IPS-15b (cell line): ENCODE results near the gene CAT.
"Not testable (repeated sequence)": the region's sequence is repeated elsewhere in the genome, so short reads cannot be mapped to it uniquely, and the experiment has no call there.

Source experiments
- H3K27me3 ChIP-seq: one replicate; pipeline ENCODE4 v1.6.1; 2013; ENCODE audit warnings: low read length; ENCODE audit not compliant: control insufficient read depth, insufficient read depth
- H3K36me3 ChIP-seq: one replicate; pipeline ENCODE4 v1.6.1; 2013; ENCODE audit warnings: low read length; ENCODE audit not compliant: control insufficient read depth, insufficient read depth
- H3K4me1 ChIP-seq: one replicate; pipeline ENCODE4 v1.6.1; 2013; ENCODE audit warnings: mild to moderate bottlenecking, low read length; ENCODE audit not compliant: control insufficient read depth, insufficient read depth
- H3K4me3 ChIP-seq: one replicate; pipeline ENCODE4 v1.5.1; 2013; ENCODE audit warnings: low read depth, low read length
- H3K9ac ChIP-seq: one replicate; pipeline ENCODE4 v1.6.1; 2013; ENCODE audit warnings: low read depth, mild to moderate bottlenecking, low read length
- H3K9me3 ChIP-seq: one replicate; pipeline ENCODE4 v1.6.1; 2013; ENCODE audit warnings: mild to moderate bottlenecking, low read length; ENCODE audit not compliant: control insufficient read depth, insufficient read depth

Gene CAT

DNA sequence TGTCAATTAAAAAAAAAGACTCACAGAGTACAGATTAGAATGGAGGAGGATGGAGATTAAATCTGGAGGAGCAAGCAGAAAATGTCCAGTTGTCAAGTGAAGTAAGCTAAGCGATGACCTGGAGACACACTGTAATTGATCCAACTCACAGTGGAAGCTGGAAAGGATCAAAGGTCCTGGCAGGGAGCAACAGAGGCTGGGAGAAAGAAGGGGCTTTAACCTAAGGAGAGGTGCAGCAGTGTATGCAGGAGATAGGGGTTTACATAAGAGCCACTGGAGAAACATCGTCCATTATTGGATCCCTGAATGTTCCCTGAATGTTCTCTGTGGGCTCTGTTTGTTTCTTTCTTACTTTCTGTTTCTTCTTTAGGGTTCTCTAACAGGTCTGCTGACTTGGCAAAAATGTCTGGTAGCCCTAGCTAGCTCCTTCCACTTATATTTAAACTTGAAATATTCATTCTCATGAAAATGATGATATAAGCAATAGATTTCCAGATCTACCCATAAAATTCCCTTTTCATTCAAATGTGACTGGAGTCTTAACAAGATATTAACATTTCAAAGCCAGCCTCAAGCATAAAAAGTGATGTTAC, 30.1 kb upstream of the CAT start:
- Histone ChIP-seq H3K4me3 (no peak overlapping the region), H3K4me1 (no peaks in the 10 kb centered on the region), H3K9ac (no peak overlapping the region), H3K27me3 (no peaks in the 10 kb centered on the region), H3K36me3 (no peaks in the 10 kb centered on the region), H3K9me3 (peaks cover 2% of the 10 kb centered on the region)

DNA sequence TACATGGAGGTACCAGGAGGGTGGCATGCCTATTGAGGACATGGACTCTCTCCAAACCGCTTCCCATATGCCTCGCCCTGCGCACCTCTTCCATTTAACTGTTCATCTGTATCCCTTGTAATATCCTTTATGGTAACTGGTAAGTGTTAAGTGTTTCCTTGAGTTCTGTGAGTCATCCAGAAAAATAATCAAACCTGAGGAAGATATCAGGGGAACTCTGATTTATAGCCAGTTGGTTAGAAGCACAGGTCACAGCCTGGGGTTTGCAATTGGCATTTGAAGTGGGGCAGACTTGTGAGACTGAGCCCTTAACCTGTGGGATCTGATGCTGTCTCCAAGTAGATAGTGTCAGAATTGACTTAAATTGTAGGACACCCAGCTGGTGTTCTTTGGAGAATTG, 27.6 kb upstream of the CAT start:
- Histone ChIP-seq H3K9me3 (peaks cover 2% of the 10 kb centered on the region), H3K36me3 (no peaks in the 10 kb centered on the region), H3K9ac (no peak overlapping the region), H3K4me1 (no peaks in the 10 kb centered on the region), H3K27me3 (no peaks in the 10 kb centered on the region), H3K4me3 (no peak overlapping the region)

DNA sequence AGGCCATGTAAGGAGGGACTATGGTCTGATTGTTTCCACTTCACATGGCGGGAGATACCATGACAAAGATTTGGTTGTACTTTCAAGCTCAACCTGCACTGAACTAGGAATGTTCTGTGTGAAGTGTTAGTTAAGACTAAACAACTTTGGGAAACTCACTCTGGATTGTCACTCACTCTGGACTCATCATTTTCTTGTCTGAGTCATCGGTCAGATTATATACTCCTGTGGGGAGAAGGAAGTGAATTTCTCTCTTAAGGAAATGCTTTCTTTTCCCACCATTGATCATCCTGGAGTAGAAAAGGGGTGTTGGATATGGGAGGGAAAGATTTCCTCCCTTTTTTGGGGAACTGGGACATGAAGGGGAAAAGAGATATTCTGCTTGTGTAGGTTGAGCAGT, 26.9 kb upstream of the CAT start:
- H3K27me3 ChIP-seq: no peaks in the 10 kb centered on the region
- H3K4me3 ChIP-seq: no peak overlapping the region
- H3K9me3 ChIP-seq: peaks cover 2% of the 10 kb centered on the region
- H3K4me1 ChIP-seq: no peaks in the 10 kb centered on the region
- no peaks in the 10 kb centered on the region for H3K36me3 ChIP-seq
- H3K9ac ChIP-seq: no peak overlapping the region

DNA sequence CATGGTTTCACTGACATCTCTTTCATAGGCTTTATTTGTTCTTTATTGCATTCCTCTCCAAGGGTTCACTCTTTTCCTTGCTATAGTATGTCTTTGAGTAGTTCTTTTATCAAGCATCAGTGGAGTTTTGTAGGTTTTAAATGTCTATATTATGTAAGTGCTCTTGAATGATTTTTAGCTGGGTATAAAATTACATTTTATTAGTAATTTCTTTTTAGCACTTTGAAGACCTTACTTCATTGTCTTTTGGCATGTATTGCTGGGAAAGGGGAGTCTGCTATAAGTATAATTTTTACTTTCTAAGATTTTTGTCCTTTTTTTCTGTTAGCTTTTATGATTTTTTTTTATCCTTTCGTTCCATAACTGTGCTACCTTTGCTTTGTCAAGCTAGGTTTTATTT, 25.5 kb upstream of the CAT start:
- no peaks in the 10 kb centered on the region for H3K27me3 ChIP-seq
- no peaks in the 10 kb centered on the region for H3K36me3 ChIP-seq
- no peak overlapping the region for H3K4me3 ChIP-seq
- no peak overlapping the region for H3K9ac ChIP-seq
- no peaks in the 10 kb centered on the region for H3K4me1 ChIP-seq
- peaks cover 2% of the 10 kb centered on the region for H3K9me3 ChIP-seq

DNA sequence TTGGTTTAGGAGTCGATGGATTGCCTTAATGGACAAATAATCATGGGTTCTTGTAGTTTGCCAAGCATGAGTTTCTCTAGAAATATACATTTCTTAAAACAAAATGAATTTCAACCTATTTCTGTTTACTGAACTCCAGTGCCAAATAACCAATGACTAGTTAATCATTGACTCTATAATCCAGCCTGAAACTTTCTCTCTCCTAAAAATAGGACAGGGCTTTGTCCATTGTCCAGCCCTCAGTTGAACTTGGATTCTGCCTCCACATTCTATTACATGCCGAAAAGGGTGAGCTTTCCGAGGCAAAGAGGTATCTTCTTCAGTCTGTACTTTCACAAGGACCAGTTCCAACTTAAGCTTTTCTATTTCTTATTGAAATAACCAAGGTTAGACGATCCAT, 23.2 kb upstream of the CAT start:
- H3K27me3 ChIP-seq: no peaks in the 10 kb centered on the region
- no peak overlapping the region for H3K9ac ChIP-seq
- H3K4me3 ChIP-seq: no peak overlapping the region
- peaks cover 2% of the 10 kb centered on the region for H3K9me3 ChIP-seq
- no peaks in the 10 kb centered on the region for H3K4me1 ChIP-seq
- no peaks in the 10 kb centered on the region for H3K36me3 ChIP-seq

DNA sequence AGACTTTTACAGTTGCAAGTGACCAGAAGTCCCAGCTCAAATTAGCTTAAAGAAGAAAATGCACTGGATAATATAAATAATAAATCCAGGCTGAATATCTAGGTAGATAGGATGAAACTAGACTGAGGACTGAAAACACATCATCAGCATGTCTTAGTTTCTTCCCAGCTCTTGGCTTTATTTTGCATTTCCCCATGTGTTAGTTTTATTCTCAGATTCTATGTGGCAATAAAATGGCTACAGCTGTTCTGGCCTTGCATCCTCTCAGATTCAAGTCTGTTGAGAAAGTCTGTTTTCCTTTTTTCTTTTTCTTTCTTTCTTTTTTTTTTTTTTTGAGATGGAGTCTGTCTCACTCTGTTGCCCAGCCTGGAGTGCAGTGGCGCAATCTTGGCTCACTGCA, 22.6 kb upstream of the CAT start:
- no peaks in the 10 kb centered on the region for H3K4me1 ChIP-seq
- no peak overlapping the region for H3K4me3 ChIP-seq
- H3K27me3 ChIP-seq: no peaks in the 10 kb centered on the region
- peaks cover 2% of the 10 kb centered on the region for H3K9me3 ChIP-seq
- no peaks in the 10 kb centered on the region for H3K36me3 ChIP-seq
- H3K9ac ChIP-seq: no peak overlapping the region

- H3K9me3 ChIP-seq: peaks cover 2% of the 10 kb centered on the region
- H3K9ac ChIP-seq: no peak overlapping the region
- no peaks in the 10 kb centered on the region for H3K4me1 ChIP-seq
- H3K36me3 ChIP-seq: no peaks in the 10 kb centered on the region
- no peaks in the 10 kb centered on the region for H3K27me3 ChIP-seq
- no peak overlapping the region for H3K4me3 ChIP-seq
Observed at GRCh38 chr11:34416766-34417165, 22.0 kb upstream of the CAT start.

- no peaks in the 10 kb centered on the region for H3K4me1 ChIP-seq
- H3K4me3 ChIP-seq: no peak overlapping the region
- H3K9me3 ChIP-seq: peaks cover 2% of the 10 kb centered on the region
- no peak overlapping the region for H3K9ac ChIP-seq
- H3K27me3 ChIP-seq: no peaks in the 10 kb centered on the region
- no peaks in the 10 kb centered on the region for H3K36me3 ChIP-seq
Observed at GRCh38 chr11:34417202-34417601, 21.5 kb upstream of the CAT start.

DNA sequence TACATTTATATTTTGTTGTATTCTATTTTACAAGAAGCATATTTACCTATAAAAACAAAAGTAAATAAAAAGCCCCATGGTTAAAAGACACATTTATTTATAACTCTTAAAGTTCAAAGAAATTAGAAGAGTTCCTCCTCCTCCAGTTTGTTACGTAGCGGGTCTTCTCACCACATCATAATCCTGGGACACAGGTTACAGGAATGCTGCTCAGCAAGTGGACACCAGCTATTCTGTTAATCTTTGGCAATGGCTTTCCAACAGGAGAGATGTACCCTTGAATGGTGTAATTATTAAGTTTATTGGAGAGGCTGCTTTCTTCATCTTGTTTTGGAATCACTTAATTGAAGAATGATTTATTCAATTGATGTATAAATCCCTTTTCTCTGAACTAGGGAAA, 19.6 kb upstream of the CAT start:
- H3K27me3 ChIP-seq: no peaks in the 10 kb centered on the region
- H3K9ac ChIP-seq: no peak overlapping the region
- H3K4me3 ChIP-seq: no peak overlapping the region
- no peaks in the 10 kb centered on the region for H3K9me3 ChIP-seq
- H3K4me1 ChIP-seq: no peaks in the 10 kb centered on the region
- no peaks in the 10 kb centered on the region for H3K36me3 ChIP-seq

DNA sequence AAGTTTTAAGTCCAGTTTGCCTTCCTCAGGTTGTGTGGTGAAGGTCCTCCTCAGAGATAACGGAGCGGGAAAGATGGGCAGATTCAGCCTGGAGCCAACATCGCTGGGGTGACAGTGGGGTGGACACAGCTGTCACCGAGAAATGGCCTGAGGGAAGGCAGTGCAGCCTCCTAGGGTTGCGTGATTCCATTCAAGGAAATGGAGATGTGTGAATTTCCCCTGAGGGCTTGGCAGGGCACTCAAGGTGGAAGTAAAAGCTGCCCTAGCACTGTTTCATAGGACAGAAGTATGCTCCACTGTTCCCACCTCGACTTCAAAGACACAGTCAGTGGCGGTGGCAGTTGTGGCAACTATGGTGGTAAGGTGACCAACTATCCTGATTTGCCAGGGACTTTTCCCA, 15.4 kb upstream of the CAT start:
- Histone ChIP-seq H3K36me3 (no peaks in the 10 kb centered on the region), H3K9me3 (no peaks in the 10 kb centered on the region), H3K27me3 (no peaks in the 10 kb centered on the region), H3K9ac (no peak overlapping the region), H3K4me3 (no peak overlapping the region), H3K4me1 (no peaks in the 10 kb centered on the region)

DNA sequence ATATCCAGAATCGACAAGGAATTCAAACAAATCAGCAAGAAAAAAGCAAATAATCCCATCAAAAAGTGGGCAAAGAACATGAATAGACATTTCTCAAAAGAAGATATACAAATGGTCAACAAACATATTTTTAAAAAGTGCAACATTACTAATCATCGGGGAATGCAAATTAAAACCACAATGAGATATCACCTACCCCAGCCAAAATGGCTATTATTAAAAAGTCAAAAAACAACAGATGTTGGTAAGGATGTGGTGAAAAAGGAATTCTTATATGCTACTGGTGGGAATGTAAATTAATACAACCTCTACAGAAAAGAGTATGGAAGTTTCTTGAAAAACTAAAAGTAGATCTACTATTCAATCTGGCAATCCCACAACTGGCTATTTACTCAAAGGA, 13.9 kb upstream of the CAT start:
- H3K4me1 ChIP-seq, H3K9me3 ChIP-seq, H3K4me3 ChIP-seq, H3K36me3 ChIP-seq, H3K9ac ChIP-seq, H3K27me3 ChIP-seq: not testable (repeated sequence)

GRCh38 chr11:34425360-34425759, 13.4 kb upstream of the CAT start:
- Histone ChIP-seq H3K9ac (no peak overlapping the region), H3K4me3 (no peak overlapping the region), H3K36me3 (no peaks in the 10 kb centered on the region), H3K27me3 (no peaks in the 10 kb centered on the region), H3K4me1 (no peaks in the 10 kb centered on the region), H3K9me3 (no peaks in the 10 kb centered on the region)

DNA sequence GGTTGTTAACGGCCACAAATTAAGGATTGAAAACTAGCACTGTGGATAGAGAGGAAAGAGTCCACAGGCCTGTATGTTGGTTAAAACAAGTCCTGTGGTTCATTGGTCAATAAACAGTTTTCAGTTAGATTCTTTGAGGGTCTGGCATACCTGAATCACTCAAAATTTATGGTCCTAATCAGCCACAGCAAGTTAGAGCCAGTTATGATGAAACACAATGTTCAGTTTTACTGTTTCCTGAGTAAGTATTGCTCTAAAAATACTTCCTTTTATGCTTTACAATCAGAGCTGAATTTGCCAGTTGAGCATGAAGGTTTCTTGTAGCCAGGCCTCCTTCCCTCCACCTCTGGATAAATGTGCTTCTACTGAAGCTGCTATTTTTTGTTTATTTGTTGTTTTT, 12.9 kb upstream of the CAT start:
- H3K36me3 ChIP-seq: no peaks in the 10 kb centered on the region
- H3K4me3 ChIP-seq: no peak overlapping the region
- H3K27me3 ChIP-seq: no peaks in the 10 kb centered on the region
- H3K9me3 ChIP-seq: no peaks in the 10 kb centered on the region
- H3K4me1 ChIP-seq: no peaks in the 10 kb centered on the region
- no peak overlapping the region for H3K9ac ChIP-seq
